K562 (cell line): ENCODE data around the gene SLC2A13.

Source experiments
- ARID4B ChIP-seq: sonication (generic); formaldehyde crosslinking; IDR thresholded peaks from 2 replicates; pipeline ENCODE4 v1.8.0; 2022; ENCODE audit warnings: mild to moderate bottlenecking, missing genetic modification reagents
- CREB1 ChIP-seq, 2 experiments: sonication (generic) in 1 of 2; formaldehyde crosslinking in 1 of 2; IDR thresholded peaks; 2 replicates each; pipeline versions ENCODE4 v1.6.1 to v1.8.0; 2012 to 2022; ENCODE audit warnings: inconsistent platforms in 1 of 2, mild to moderate bottlenecking in 1 of 2, missing genetic modification reagents in 1 of 2, moderate library complexity in 1 of 2
- CTCF ChIP-seq, 3 experiments: IDR thresholded peaks in 2 of 3; conservative IDR thresholded peaks in 1 of 3; 2 replicates each; pipeline ENCODE4 v1.5.1; 2011 to 2012; ENCODE audit warnings: low read length in 3 of 3, mild to moderate bottlenecking in 3 of 3, control low read depth in 2 of 3, improper control_type of control experiment in 1 of 3, inconsistent platforms in 1 of 3, low read depth in 1 of 3, mixed read lengths in 1 of 3, moderate library complexity in 1 of 3; ENCODE audit not compliant: insufficient read depth in 2 of 3
- FOXA1 ChIP-seq: fragments of 450-650 bp; IDR thresholded peaks from 2 replicates; pipeline ENCODE4 v1.6.1; 2016; ENCODE audit warnings: mild to moderate bottlenecking, borderline replicate concordance
- PHB2 ChIP-seq: fragments of 450-650 bp; IDR thresholded peaks from 2 replicates; pipeline ENCODE4 v1.6.1; 2017; ENCODE audit warnings: low read depth
- RERE ChIP-seq: sonication (generic); formaldehyde crosslinking; IDR thresholded peaks from 2 replicates; pipeline ENCODE4 v1.8.0; 2023; ENCODE audit warnings: missing genetic modification reagents, mild to moderate bottlenecking, borderline replicate concordance
- SLC30A9 ChIP-seq: fragments of 250-450 bp; sonication (Bioruptor Pico); IDR thresholded peaks from 2 replicates; pipeline ENCODE4 v1.8.0; 2022; ENCODE audit warnings: mild to moderate bottlenecking, moderate library complexity
- TBP ChIP-seq: optimal IDR thresholded peaks from 2 replicates; pipeline ENCODE3; 2011; ENCODE audit warnings: low read depth, low read length, improper control_type of control experiment
- ZBTB43 ChIP-seq: sonication (generic); formaldehyde crosslinking; IDR thresholded peaks from 2 replicates; pipeline ENCODE4 v1.8.0; 2023; ENCODE audit warnings: mild to moderate bottlenecking, missing genetic modification reagents
- ZNF274 ChIP-seq: IDR thresholded peaks from 2 replicates; pipeline ENCODE4 v1.6.1; 2011; ENCODE audit warnings: low read depth, mild to moderate bottlenecking, low read length, moderate library complexity, borderline replicate concordance
- ZNF766 ChIP-seq: fragments of 200-800 bp; sonication (Bioruptor generic); conservative IDR thresholded peaks from 2 replicates; pipeline ENCODE4 v1.6.1; 2016; ENCODE audit warnings: missing genetic modification characterization, missing compliant biosample characterization

- TF ChIP-seq ZNF766 (CRISPR knock-in tag), result no peak
- TF ChIP-seq ARID4B (CRISPR knock-in tag), result no peak
- no peak for TF ChIP-seq ZBTB43 (CRISPR knock-in tag)
- TF ChIP-seq CTCF (IDR thresholded peaks at IDR 0.05 in 2 of 3, conservative IDR thresholded peaks at IDR 0.05 in 1 of 3; ENCODE audit: insufficient read depth in 2 of 3, low read depth in 1 of 3, low read length in 3 of 3), result no peak
- TF ChIP-seq SLC30A9 (CRISPR knock-in tag), result no peak
- no peak for TF ChIP-seq RERE
- TF ChIP-seq FOXA1, result no peak
- no peak for TF ChIP-seq PHB2
- TF ChIP-seq ZNF274, result no peak
- TF ChIP-seq CREB1 (IDR thresholded peaks at IDR 0.05), result no peak
- no peak for TF ChIP-seq CREB1 (CRISPR knock-in tag; IDR thresholded peaks at IDR 0.05)
- no peak for TF ChIP-seq TBP
These were observed 232.8 kb downstream of the SLC2A13 start for GRCh38 chr12:39873065-39873464.
